Astrocyte (in vitro differentiated cells and primary cell): ENCODE measurements around the gene CCDC89. TPM values are rescaled to one million over a fixed set of nuclear protein-coding genes. Genes with fewer than 3 reads are reported as not detected.

Source experiments
- DNase-seq: peaks from one replicate; pipeline ENCODE4 v3.0.0-alpha.2; 2010; ENCODE audit warnings: low read depth
- FAIRE-seq: peaks from 2 replicates; lab custom pipeline; 2011; peaks lifted over from hg19 to GRCh38; lab: Jason Lieb, UNC
- H2AFZ ChIP-seq: 2 replicates; pipeline ENCODE4 v1.6.0; 2012; ENCODE audit warnings: low read depth, low read length, inconsistent platforms
- H3K27ac ChIP-seq: 2 replicates; pipeline ENCODE4 v1.5.1; 2011; ENCODE audit warnings: low read depth, low read length, inconsistent platforms
- H3K27me3 ChIP-seq: 2 replicates; pipeline ENCODE4 v1.6.0; 2011; ENCODE audit warnings: low read length, inconsistent platforms; ENCODE audit not compliant: insufficient read depth
- H3K36me3 ChIP-seq: 2 replicates; pipeline ENCODE4 v1.5.1; 2011; ENCODE audit warnings: low read length, inconsistent platforms; ENCODE audit not compliant: insufficient read depth
- H3K4me1 ChIP-seq: 2 replicates; pipeline ENCODE4 v1.5.1; 2011; ENCODE audit warnings: low read length, inconsistent platforms; ENCODE audit not compliant: insufficient read depth
- H3K4me2 ChIP-seq: 2 replicates; pipeline ENCODE4 v1.6.0; 2012; ENCODE audit warnings: low read length, inconsistent platforms
- H3K4me3 ChIP-seq: 2 replicates; pipeline ENCODE4 v1.5.1; 2011; ENCODE audit warnings: low read depth, mild to moderate bottlenecking, low read length, inconsistent platforms; ENCODE audit not compliant: insufficient read depth
- H3K79me2 ChIP-seq: 2 replicates; pipeline ENCODE4 v1.6.0; 2012; ENCODE audit warnings: mild to moderate bottlenecking, low read length, inconsistent platforms; ENCODE audit not compliant: insufficient read depth
- H3K9ac ChIP-seq: 2 replicates; pipeline ENCODE4 v1.6.0; 2012; ENCODE audit warnings: mild to moderate bottlenecking, low read length, inconsistent platforms
- H3K9me3 ChIP-seq: 2 replicates; pipeline ENCODE4 v1.5.1; 2012; ENCODE audit warnings: low read depth, mild to moderate bottlenecking, low read length, inconsistent platforms; ENCODE audit not compliant: insufficient read depth
- H4K20me1 ChIP-seq: 2 replicates; pipeline ENCODE4 v1.6.0; 2012; ENCODE audit warnings: low read length, inconsistent platforms; ENCODE audit not compliant: insufficient read depth
- H3K27ac Mint-ChIP-seq: one replicate; pipeline ENCODE4 v1.8.0; 2021; ENCODE audit warnings: mild to moderate bottlenecking, mixed read lengths; ENCODE audit not compliant: unreplicated experiment
- H3K27me3 Mint-ChIP-seq: one replicate; pipeline ENCODE4 v1.8.0; 2021; ENCODE audit warnings: low read depth, mixed read lengths; ENCODE audit not compliant: unreplicated experiment
- H3K36me3 Mint-ChIP-seq: one replicate; pipeline ENCODE4 v1.8.0; 2021; ENCODE audit warnings: low read depth, mixed read lengths; ENCODE audit not compliant: unreplicated experiment
- H3K4me1 Mint-ChIP-seq: one replicate; pipeline ENCODE4 v1.8.0; 2021; ENCODE audit warnings: low read depth, mixed read lengths; ENCODE audit not compliant: unreplicated experiment
- H3K4me3 Mint-ChIP-seq: one replicate; pipeline ENCODE4 v1.8.0; 2021; ENCODE audit warnings: mild to moderate bottlenecking, moderate library complexity, mixed read lengths; ENCODE audit not compliant: unreplicated experiment
- H3K9me3 Mint-ChIP-seq: one replicate; pipeline ENCODE4 v1.8.0; 2021; ENCODE audit warnings: mild to moderate bottlenecking, mixed read lengths; ENCODE audit not compliant: unreplicated experiment
- EZH2 ChIP-seq: IDR thresholded peaks from 2 replicates; pipeline ENCODE4 v1.6.1; 2012; ENCODE audit warnings: mild to moderate bottlenecking, low read length, inconsistent platforms; ENCODE audit not compliant: insufficient read depth
- total RNA-seq: library from RNA; stranded (reverse); gene quantifications from 2 replicates; pipeline ENCODE4 v1.2.1, GENCODE V29; 2021
- TF ChIP-seq, protein P1 (sequence below): IDR thresholded peaks from 2 replicates; pipeline ENCODE4 v1.5.1; 2011; ENCODE audit warnings: low read depth, mild to moderate bottlenecking, inconsistent platforms, low read length, moderate library complexity; ENCODE audit not compliant: insufficient read depth

Gene CCDC89
- total RNA-seq, 1 donor from 2014 or later = 0.30 TPM

DNA sequence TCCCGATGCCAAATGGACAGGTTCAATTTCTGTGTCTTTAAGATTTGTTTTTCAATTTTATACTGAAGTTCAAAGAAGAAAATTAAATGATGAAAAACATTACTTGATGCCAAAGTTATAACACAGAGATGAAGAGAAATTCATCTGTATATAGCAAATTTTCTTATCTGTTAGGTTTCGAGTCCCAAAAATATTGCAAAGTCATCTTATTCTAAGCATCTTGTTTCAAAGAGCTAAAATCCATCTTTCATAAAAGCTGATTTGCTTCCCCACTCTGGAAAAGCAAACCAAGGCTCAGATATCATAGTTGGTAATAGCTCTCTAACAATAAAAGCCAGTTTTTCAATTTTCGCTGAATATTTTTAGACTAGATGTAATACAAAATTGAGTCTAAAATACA lies 19.0 kb upstream of the CCDC89 start:
- no peak for TF ChIP-seq EZH2
- TF ChIP-seq, protein P1, sequence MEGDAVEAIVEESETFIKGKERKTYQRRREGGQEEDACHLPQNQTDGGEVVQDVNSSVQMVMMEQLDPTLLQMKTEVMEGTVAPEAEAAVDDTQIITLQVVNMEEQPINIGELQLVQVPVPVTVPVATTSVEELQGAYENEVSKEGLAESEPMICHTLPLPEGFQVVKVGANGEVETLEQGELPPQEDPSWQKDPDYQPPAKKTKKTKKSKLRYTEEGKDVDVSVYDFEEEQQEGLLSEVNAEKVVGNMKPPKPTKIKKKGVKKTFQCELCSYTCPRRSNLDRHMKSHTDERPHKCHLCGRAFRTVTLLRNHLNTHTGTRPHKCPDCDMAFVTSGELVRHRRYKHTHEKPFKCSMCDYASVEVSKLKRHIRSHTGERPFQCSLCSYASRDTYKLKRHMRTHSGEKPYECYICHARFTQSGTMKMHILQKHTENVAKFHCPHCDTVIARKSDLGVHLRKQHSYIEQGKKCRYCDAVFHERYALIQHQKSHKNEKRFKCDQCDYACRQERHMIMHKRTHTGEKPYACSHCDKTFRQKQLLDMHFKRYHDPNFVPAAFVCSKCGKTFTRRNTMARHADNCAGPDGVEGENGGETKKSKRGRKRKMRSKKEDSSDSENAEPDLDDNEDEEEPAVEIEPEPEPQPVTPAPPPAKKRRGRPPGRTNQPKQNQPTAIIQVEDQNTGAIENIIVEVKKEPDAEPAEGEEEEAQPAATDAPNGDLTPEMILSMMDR = no peak
- DNase-seq (no peak), FAIRE-seq (peak; percentile 64)
- Mint-ChIP-seq H3K4me1 (peaks cover 5% of the 10 kb centered on the region), H3K36me3 (peaks cover 2% of the 10 kb centered on the region), H3K27ac (no peak overlapping the region), H3K9me3 (no peaks in the 10 kb centered on the region), H3K4me3 (no peak overlapping the region), H3K27me3 (no peaks in the 10 kb centered on the region)
- Histone ChIP-seq H3K4me2 (no peak overlapping the region), H3K4me3 (no peak overlapping the region), H3K9ac (no peak overlapping the region), H3K36me3 (no peaks in the 10 kb centered on the region), H4K20me1 (no peaks in the 10 kb centered on the region), H3K27me3 (no peaks in the 10 kb centered on the region), H2AFZ (no peak overlapping the region), H3K9me3 (no peaks in the 10 kb centered on the region), H3K27ac (no peak overlapping the region), H3K79me2 (no peaks in the 10 kb centered on the region), H3K4me1 (no peaks in the 10 kb centered on the region)

DNA sequence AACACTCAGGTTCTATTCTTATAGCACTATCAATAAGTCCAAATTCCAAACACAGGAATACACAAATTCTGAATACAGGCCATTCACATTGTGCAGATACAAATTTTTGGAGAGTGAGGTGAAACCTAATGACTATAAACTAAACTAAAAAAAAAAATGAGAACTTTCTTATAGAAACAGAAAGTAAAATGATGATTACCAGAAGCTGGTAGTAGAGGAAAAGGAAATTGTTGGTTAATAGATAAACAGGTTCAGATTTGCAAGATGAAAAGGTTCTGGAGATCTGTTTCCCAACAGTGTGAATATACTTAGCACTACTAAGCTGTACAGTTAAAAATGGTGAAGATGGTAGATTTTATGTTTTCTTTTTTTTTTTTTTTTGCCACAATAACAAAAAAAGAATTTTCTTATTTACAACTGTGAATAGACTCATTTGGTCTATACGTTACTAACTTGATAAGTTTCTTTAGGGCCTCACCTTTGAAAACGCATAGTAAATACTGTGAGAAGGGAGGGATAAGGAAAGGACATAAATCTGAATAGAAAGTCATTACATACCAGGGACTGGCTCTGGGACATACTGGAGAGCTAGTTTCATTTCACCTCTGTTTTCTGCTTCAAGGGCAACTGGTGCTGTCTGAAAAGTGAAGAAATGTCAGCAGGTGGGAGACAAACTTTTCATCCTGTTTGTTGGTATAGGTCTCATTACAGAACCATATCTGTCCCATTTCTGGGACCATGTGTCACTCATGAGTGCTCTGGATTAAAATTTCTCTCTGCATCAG lies 14.2 kb upstream of the CCDC89 start:
- Histone ChIP-seq H3K79me2 (no peaks in the 10 kb centered on the region), H3K27ac (no peak overlapping the region), H3K4me2 (no peak overlapping the region), H4K20me1 (no peaks in the 10 kb centered on the region), H3K4me1 (no peaks in the 10 kb centered on the region), H3K9me3 (no peaks in the 10 kb centered on the region), H3K27me3 (no peaks in the 10 kb centered on the region), H2AFZ (no peak overlapping the region), H3K36me3 (no peaks in the 10 kb centered on the region), H3K4me3 (no peak overlapping the region), H3K9ac (no peak overlapping the region)
- H3K27ac Mint-ChIP-seq = no peak overlapping the region
- FAIRE-seq (no peak), DNase-seq (no peak)
- no peaks in the 10 kb centered on the region for H3K27me3 Mint-ChIP-seq
- H3K4me1 Mint-ChIP-seq = peaks cover 2% of the 10 kb centered on the region
- H3K36me3 Mint-ChIP-seq = peaks cover 12% of the 10 kb centered on the region
- TF ChIP-seq EZH2 = no peak
- TF ChIP-seq, protein P1 = no peak
- H3K9me3 Mint-ChIP-seq = peaks cover 2% of the 10 kb centered on the region
- no peak overlapping the region for H3K4me3 Mint-ChIP-seq

GRCh38 chr11:85698195-85698594 lies 12.2 kb upstream of the CCDC89 start:
- no peak for FAIRE-seq

More at GRCh38 chr11:85698195-85698594, 12.2 kb upstream of the CCDC89 start:
- no peaks in the 10 kb centered on the region for H4K20me1 ChIP-seq
- H3K79me2 ChIP-seq = no peaks in the 10 kb centered on the region
- no peaks in the 10 kb centered on the region for H3K4me1 ChIP-seq
- no peak for DNase-seq
- no peak overlapping the region for H3K4me3 ChIP-seq
- no peak overlapping the region for H2AFZ ChIP-seq
- Mint-ChIP-seq H3K36me3 (peaks cover 12% of the 10 kb centered on the region), H3K27me3 (no peaks in the 10 kb centered on the region), H3K4me3 (no peak overlapping the region), H3K4me1 (peaks cover 5% of the 10 kb centered on the region), H3K27ac (no peak overlapping the region), H3K9me3 (peaks cover 2% of the 10 kb centered on the region)
- H3K4me2 ChIP-seq = no peak overlapping the region
- no peak overlapping the region for H3K9ac ChIP-seq
- H3K27ac ChIP-seq = no peak overlapping the region
- H3K27me3 ChIP-seq = no peaks in the 10 kb centered on the region
- H3K36me3 ChIP-seq = no peaks in the 10 kb centered on the region
- TF ChIP-seq, protein P1 = no peak
- no peak for TF ChIP-seq EZH2
- no peaks in the 10 kb centered on the region for H3K9me3 ChIP-seq
